Breast epithelium (tissue), 3 donors: ENCODE measurements around the gene E2F3.

Source experiments
- POLR2A ChIP-seq: fragments of 450-650 bp; IDR thresholded peaks from one replicate; pipeline ENCODE4 v1.6.1; 2016; ENCODE audit warnings: antibody characterized with exemption, mild to moderate bottlenecking, moderate library complexity
- POLR2AphosphoS5 ChIP-seq, 3 donors: sonication (generic); formaldehyde crosslinking; IDR thresholded peaks; one replicate each; pipeline ENCODE4 v1.6.1; 2017; ENCODE audit warnings: antibody characterized with exemption in 3 of 3
- TF ChIP-seq, protein P1 (sequence below), 3 donors: fragments of 450-650 bp; IDR thresholded peaks; one replicate each; pipeline ENCODE4 v1.5.1; 2016 to 2017; ENCODE audit warnings: antibody characterized with exemption in 3 of 3, mild to moderate bottlenecking in 3 of 3, moderate library complexity in 3 of 3

DNA sequence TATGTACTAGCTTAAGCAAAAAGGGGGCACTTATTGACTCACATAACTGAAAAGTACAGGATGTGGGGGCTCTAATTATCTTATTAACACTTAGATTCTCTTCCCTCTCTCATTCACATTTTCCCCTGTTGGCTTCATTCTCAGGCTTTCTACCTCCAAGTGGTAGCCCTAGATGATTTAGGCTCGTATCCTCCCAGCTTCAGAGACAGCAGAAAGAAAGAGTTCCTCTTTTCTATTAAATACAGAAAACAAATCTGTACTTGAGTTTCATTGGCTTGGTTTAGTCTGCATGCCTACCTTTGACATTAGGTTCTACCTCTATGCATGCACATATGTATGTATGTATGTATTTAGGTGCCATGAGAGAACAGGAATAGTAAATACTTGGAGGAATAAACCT is 15.5 kb upstream of the E2F3 start:
- TF ChIP-seq, protein P1, sequence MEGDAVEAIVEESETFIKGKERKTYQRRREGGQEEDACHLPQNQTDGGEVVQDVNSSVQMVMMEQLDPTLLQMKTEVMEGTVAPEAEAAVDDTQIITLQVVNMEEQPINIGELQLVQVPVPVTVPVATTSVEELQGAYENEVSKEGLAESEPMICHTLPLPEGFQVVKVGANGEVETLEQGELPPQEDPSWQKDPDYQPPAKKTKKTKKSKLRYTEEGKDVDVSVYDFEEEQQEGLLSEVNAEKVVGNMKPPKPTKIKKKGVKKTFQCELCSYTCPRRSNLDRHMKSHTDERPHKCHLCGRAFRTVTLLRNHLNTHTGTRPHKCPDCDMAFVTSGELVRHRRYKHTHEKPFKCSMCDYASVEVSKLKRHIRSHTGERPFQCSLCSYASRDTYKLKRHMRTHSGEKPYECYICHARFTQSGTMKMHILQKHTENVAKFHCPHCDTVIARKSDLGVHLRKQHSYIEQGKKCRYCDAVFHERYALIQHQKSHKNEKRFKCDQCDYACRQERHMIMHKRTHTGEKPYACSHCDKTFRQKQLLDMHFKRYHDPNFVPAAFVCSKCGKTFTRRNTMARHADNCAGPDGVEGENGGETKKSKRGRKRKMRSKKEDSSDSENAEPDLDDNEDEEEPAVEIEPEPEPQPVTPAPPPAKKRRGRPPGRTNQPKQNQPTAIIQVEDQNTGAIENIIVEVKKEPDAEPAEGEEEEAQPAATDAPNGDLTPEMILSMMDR (IDR thresholded peaks at IDR 0.05) = no peak
- TF ChIP-seq POLR2AphosphoS5 (IDR thresholded peaks at IDR 0.05) (no peak), POLR2A (no peak)
